Measurements from ENCODE around the gene CENPT. TPM values are rescaled to one million over a fixed set of nuclear protein-coding genes. Genes with fewer than 3 reads are reported as not detected.

The CENPT gene
- total and polyA plus RNA-seq, 2 of the 13 experiments (the other 11 are each of a cell fraction or from before 2014, with no cell fraction given), result 40.9 to 43.3 TPM

DNA sequence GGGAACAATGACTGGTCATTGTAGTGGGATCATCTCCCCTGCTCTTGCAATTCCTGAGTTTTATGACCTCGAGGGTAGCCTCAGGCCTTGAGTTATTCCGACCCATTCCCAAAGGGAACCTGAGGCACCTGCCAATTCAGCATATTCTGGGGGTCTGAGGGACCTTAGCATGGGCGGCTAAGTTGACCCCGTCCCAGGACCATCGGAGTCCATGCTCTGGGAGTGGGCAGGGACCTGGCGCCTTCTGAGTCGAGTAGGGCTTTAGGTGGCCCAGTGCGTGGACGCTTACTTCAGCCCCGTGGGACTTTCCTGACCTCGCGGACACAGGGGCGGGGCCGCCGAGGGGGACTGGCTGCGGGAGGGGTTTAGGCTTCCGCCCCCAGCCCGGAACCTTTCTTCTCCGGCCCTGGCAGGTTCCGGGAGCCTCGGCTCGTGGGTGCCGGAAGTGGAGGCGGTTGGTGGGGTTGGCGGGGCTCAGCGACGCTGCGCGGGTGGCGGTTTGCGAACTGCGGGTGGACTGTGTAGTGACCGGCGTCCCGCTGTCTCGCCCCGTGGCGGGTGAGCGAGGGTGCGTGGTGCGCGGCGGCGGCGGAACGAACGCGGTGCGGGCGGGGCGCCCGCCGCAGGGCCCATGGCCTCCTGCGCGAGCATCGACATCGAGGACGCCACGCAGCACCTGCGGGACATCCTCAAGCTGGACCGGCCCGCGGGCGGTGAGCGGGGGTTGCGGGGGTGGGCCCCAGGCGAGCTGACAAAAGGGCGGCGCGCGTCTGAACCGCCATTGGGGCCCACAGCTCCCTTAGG is 25.3 kb upstream of the CENPT start, which contains the start of gene EDC4 (continued):
- peak; percentile 86 for TF ChIP-seq HNF1B (CRISPR knock-in tag; IDR thresholded peaks at IDR 0.05)
- TF ChIP-seq ZNF136 (CRISPR knock-in tag; IDR thresholded peaks at IDR 0.05; ENCODE audit: low read depth), result 0 out of 2 replicates have a peak, but pooled peaks have one; percentile 54
- TF ChIP-seq, protein P1, sequence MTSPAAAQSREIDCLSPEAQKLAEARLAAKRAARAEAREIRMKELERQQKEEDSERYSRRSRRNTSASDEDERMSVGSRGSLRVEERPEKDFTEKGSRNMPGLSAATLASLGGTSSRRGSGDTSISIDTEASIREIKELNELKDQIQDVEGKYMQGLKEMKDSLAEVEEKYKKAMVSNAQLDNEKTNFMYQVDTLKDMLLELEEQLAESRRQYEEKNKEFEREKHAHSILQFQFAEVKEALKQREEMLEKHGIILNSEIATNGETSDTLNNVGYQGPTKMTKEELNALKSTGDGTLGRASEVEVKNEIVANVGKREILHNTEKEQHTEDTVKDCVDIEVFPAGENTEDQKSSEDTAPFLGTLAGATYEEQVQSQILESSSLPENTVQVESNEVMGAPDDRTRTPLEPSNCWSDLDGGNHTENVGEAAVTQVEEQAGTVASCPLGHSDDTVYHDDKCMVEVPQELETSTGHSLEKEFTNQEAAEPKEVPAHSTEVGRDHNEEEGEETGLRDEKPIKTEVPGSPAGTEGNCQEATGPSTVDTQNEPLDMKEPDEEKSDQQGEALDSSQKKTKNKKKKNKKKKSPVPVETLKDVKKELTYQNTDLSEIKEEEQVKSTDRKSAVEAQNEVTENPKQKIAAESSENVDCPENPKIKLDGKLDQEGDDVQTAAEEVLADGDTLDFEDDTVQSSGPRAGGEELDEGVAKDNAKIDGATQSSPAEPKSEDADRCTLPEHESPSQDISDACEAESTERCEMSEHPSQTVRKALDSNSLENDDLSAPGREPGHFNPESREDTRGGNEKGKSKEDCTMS (CRISPR knock-in tag; conservative IDR thresholded peaks at IDR 0.05), result 0 out of 2 replicates have a peak, but pooled peaks have one; percentile 67
- peak; percentile 51; the same call in 1 of the 2 replicates for TF ChIP-seq ZNF44 (CRISPR knock-in tag; IDR thresholded peaks at IDR 0.05)
- TF ChIP-seq ZKSCAN8 (CRISPR knock-in tag; IDR thresholded peaks at IDR 0.05; ENCODE audit: borderline replicate concordance), result peak; percentile 74; the same call in 1 of the 2 replicates
- TF ChIP-seq THAP8 (CRISPR knock-in tag; IDR thresholded peaks at IDR 0.05; ENCODE audit: borderline replicate concordance), result peak; percentile 37; the same call in 1 of the 2 replicates
- TF ChIP-seq ZFP82 (CRISPR knock-in tag; IDR thresholded peaks at IDR 0.05; ENCODE audit: borderline replicate concordance), result peak; percentile 85; the same call in 1 of the 2 replicates
- peak; percentile 82; the same call in 1 of the 2 replicates for TF ChIP-seq ZNF563 (CRISPR knock-in tag; IDR thresholded peaks at IDR 0.05)
- TF ChIP-seq, protein P2, sequence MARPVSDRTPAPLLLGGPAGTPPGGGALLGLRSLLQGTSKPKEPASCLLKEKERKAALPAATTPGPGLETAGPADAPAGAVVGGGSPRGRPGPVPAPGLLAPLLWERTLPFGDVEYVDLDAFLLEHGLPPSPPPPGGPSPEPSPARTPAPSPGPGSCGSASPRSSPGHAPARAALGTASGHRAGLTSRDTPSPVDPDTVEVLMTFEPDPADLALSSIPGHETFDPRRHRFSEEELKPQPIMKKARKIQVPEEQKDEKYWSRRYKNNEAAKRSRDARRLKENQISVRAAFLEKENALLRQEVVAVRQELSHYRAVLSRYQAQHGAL (CRISPR knock-in tag; IDR thresholded peaks at IDR 0.05; ENCODE audit: not compliant biosample characterization), result no peak
- no peak for TF ChIP-seq FOXP1 (IDR thresholded peaks at IDR 0.05)
- no peak for TF ChIP-seq FOXP1 (CRISPR knock-in tag; IDR thresholded peaks at IDR 0.05)
- TF ChIP-seq RXRB (CRISPR knock-in tag; IDR thresholded peaks at IDR 0.05; ENCODE audit: borderline replicate concordance), result peak; percentile 87
- no peak for TF ChIP-seq NPAS2 (CRISPR knock-in tag; IDR thresholded peaks at IDR 0.05; ENCODE audit: borderline replicate concordance)
- 0 out of 2 replicates have a peak, but pooled peaks have one; percentile 48 for TF ChIP-seq NFE2L1 (CRISPR knock-in tag; IDR thresholded peaks at IDR 0.05; ENCODE audit: borderline replicate concordance)
- TF ChIP-seq ZNF441 (CRISPR knock-in tag; IDR thresholded peaks at IDR 0.05; ENCODE audit: borderline replicate concordance), result peak; percentile 83
- TF ChIP-seq CSRNP1 (CRISPR knock-in tag; IDR thresholded peaks at IDR 0.05), result peak; percentile 96
- TF ChIP-seq REXO4 (CRISPR knock-in tag; IDR thresholded peaks at IDR 0.05; ENCODE audit: borderline replicate concordance), result no peak
- no peak for TF ChIP-seq ZNF33A (CRISPR knock-in tag; IDR thresholded peaks at IDR 0.05; ENCODE audit: borderline replicate concordance)
- peak; percentile 69; the same call in 1 of the 2 replicates for TF ChIP-seq NFKBIZ (CRISPR knock-in tag; IDR thresholded peaks at IDR 0.05)
- TF ChIP-seq ZNF558 (CRISPR knock-in tag; IDR thresholded peaks at IDR 0.05; ENCODE audit: borderline replicate concordance), result peak; percentile 81; the same call in 1 of the 2 replicates
- peak; percentile 88 for TF ChIP-seq ISL2 (CRISPR knock-in tag; IDR thresholded peaks at IDR 0.05)
